ENCODE measurements around the gene ADH6.

Gene ADH6

GRCh38 chr4:99215521-99215920 lies 3.5 kb downstream of the ADH6 start:
- Histone ChIP-seq H3K9me3 (ENCODE audit: severe bottlenecking) (no peaks in the 10 kb centered on the region), H3K36me3 (ENCODE audit: low read depth) (no peaks in the 10 kb centered on the region), H3K27ac (ENCODE audit: poor library complexity, severe bottlenecking) (no peak overlapping the region), H3K4me1 (ENCODE audit: insufficient read depth, poor library complexity, severe bottlenecking) (no peaks in the 10 kb centered on the region), H3K4me3 (ENCODE audit: severe bottlenecking) (no peak overlapping the region), H3K27me3 (ENCODE audit: insufficient read depth, poor library complexity, severe bottlenecking) (no peaks in the 10 kb centered on the region)
- no peak for TF ChIP-seq CTCF (IDR thresholded peaks at IDR 0.05; ENCODE audit: poor library complexity, severe bottlenecking)
- DNase-seq (ENCODE audit: low spot score), result no peak
- no peak for ATAC-seq (ENCODE audit: low read depth)

- Histone ChIP-seq H3K36me3 (ENCODE audit: low read depth) (no peaks in the 10 kb centered on the region), H3K9me3 (ENCODE audit: severe bottlenecking) (no peaks in the 10 kb centered on the region), H3K27me3 (ENCODE audit: insufficient read depth, poor library complexity, severe bottlenecking) (no peaks in the 10 kb centered on the region), H3K4me1 (ENCODE audit: insufficient read depth, poor library complexity, severe bottlenecking) (no peaks in the 10 kb centered on the region), H3K27ac (ENCODE audit: poor library complexity, severe bottlenecking) (no peak overlapping the region), H3K4me3 (ENCODE audit: severe bottlenecking) (no peak overlapping the region)
- no peak for TF ChIP-seq CTCF (IDR thresholded peaks at IDR 0.05; ENCODE audit: poor library complexity, severe bottlenecking)
- DNase-seq (ENCODE audit: low spot score) (no peak), ATAC-seq (ENCODE audit: low read depth) (no peak)
Measured at GRCh38 chr4:99210789-99211188, 8.3 kb downstream of the ADH6 start.

- ATAC-seq (ENCODE audit: low read depth), result no peak
- H3K36me3 ChIP-seq (ENCODE audit: low read depth), result no peaks in the 10 kb centered on the region
- no peak for TF ChIP-seq CTCF (IDR thresholded peaks at IDR 0.05; ENCODE audit: poor library complexity, severe bottlenecking)
- H3K27me3 ChIP-seq (ENCODE audit: insufficient read depth, poor library complexity, severe bottlenecking), result no peaks in the 10 kb centered on the region
- no peaks in the 10 kb centered on the region for H3K4me1 ChIP-seq (ENCODE audit: insufficient read depth, poor library complexity, severe bottlenecking)
- H3K9me3 ChIP-seq (ENCODE audit: severe bottlenecking), result no peaks in the 10 kb centered on the region
- H3K27ac ChIP-seq (ENCODE audit: poor library complexity, severe bottlenecking), result no peak overlapping the region
- DNase-seq (ENCODE audit: low spot score), result no peak
- H3K4me3 ChIP-seq (ENCODE audit: severe bottlenecking), result no peak overlapping the region
Measured at GRCh38 chr4:99209671-99210070, 9.4 kb downstream of the ADH6 start.

GRCh38 chr4:99208719-99209075 lies 10.3 kb downstream of the ADH6 start:
- DNase-seq (ENCODE audit: low spot score), result no peak
- no peak for ATAC-seq (ENCODE audit: low read depth)
- Histone ChIP-seq H3K36me3 (ENCODE audit: low read depth) (no peaks in the 10 kb centered on the region), H3K4me3 (ENCODE audit: severe bottlenecking) (no peak overlapping the region), H3K27ac (ENCODE audit: poor library complexity, severe bottlenecking) (no peak overlapping the region), H3K4me1 (ENCODE audit: insufficient read depth, poor library complexity, severe bottlenecking) (no peaks in the 10 kb centered on the region), H3K27me3 (ENCODE audit: insufficient read depth, poor library complexity, severe bottlenecking) (no peaks in the 10 kb centered on the region), H3K9me3 (ENCODE audit: severe bottlenecking) (no peaks in the 10 kb centered on the region)
- TF ChIP-seq CTCF (IDR thresholded peaks at IDR 0.05; ENCODE audit: poor library complexity, severe bottlenecking), result no peak

GRCh38 chr4:99207911-99208718 lies 10.9 kb downstream of the ADH6 start:
- TF ChIP-seq CTCF (IDR thresholded peaks at IDR 0.05; ENCODE audit: poor library complexity, severe bottlenecking), result no peak
- H3K4me1 ChIP-seq (ENCODE audit: insufficient read depth, poor library complexity, severe bottlenecking), result no peaks in the 10 kb centered on the region
- no peaks in the 10 kb centered on the region for H3K36me3 ChIP-seq (ENCODE audit: low read depth)
- no peak for DNase-seq (ENCODE audit: low spot score)
- H3K9me3 ChIP-seq (ENCODE audit: severe bottlenecking), result no peaks in the 10 kb centered on the region
- H3K27ac ChIP-seq (ENCODE audit: poor library complexity, severe bottlenecking), result no peak overlapping the region
- H3K4me3 ChIP-seq (ENCODE audit: severe bottlenecking), result no peak overlapping the region
- no peak for ATAC-seq (ENCODE audit: low read depth)
- H3K27me3 ChIP-seq (ENCODE audit: insufficient read depth, poor library complexity, severe bottlenecking), result no peaks in the 10 kb centered on the region
